Upper lobe of left lung (tissue), 4 donors: ENCODE data around the gene PCBP3.

Experiments used
- EP300 ChIP-seq, 4 donors: sonication (generic); formaldehyde crosslinking; IDR thresholded peaks; one replicate each; pipeline ENCODE4 v1.5.1; 2017; ENCODE audit warnings: antibody characterized with exemption in 4 of 4, control low read depth in 2 of 4
- POLR2A ChIP-seq, 4 donors: fragments of 450-650 bp; IDR thresholded peaks; one replicate each; pipeline ENCODE4 v1.5.1; 2016 to 2017; ENCODE audit warnings: antibody characterized with exemption in 4 of 4, mild to moderate bottlenecking in 2 of 4
- POLR2AphosphoS5 ChIP-seq, 2 donors: sonication (generic); formaldehyde crosslinking; IDR thresholded peaks; one replicate each; pipeline ENCODE4 v1.5.1; 2017; ENCODE audit warnings: antibody characterized with exemption in 2 of 2
- TF ChIP-seq, protein P1 (sequence below), 6 experiments: fragments of 450-650 bp in 4 of 6; fragments of 200-600 bp in 2 of 6; sonication (generic) in 2 of 6; IDR thresholded peaks; one replicate each; pipeline ENCODE4 v1.5.1; 2016 to 2019; ENCODE audit warnings: antibody characterized with exemption in 6 of 6

DNA sequence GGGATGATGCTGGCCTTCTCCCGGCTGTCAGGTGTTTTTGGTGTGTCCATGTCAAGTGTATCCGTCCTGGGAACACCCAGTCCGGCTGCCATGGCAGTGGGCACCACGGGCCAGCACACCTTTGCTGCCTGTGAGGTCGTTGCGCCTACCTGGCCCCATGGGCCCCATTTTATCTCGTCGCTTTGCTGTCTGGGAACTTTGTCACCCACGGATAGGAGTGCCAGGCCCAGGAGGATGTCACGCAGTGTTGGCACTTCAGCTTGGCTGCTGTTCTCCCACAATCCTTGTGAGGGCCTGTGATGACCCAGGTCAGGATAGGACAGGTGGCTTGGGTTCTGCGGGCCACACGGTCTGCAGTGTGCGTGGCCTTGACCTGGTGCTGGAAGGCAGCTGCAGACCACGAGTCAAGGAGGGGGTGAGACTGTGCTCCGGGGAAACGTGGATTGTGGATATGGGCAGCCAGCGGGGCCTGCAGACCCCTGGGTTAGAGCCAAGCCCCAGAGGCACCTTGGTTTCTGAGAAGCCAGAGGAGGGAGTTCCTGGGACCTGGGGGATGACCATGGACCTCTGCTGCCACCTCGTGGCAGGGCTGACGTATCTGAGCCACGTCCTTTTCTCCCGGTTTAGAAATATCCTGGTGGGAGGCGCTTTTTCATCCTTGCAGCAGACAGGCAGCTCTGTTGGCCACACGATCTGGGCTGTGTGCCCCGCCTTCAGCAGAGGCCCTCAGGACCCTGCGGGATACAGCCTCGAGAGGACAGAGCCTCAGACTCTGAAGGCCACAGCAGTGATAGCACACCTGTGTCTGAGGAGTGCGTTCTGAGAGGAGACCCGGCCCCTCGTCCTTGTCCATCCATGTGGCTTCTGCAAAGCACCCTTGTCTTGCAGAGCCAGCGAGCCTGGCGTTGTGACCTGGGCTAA is 176.9 kb downstream of the PCBP3 start:
- TF ChIP-seq, protein P1, sequence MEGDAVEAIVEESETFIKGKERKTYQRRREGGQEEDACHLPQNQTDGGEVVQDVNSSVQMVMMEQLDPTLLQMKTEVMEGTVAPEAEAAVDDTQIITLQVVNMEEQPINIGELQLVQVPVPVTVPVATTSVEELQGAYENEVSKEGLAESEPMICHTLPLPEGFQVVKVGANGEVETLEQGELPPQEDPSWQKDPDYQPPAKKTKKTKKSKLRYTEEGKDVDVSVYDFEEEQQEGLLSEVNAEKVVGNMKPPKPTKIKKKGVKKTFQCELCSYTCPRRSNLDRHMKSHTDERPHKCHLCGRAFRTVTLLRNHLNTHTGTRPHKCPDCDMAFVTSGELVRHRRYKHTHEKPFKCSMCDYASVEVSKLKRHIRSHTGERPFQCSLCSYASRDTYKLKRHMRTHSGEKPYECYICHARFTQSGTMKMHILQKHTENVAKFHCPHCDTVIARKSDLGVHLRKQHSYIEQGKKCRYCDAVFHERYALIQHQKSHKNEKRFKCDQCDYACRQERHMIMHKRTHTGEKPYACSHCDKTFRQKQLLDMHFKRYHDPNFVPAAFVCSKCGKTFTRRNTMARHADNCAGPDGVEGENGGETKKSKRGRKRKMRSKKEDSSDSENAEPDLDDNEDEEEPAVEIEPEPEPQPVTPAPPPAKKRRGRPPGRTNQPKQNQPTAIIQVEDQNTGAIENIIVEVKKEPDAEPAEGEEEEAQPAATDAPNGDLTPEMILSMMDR (IDR thresholded peaks at IDR 0.05) = peak; percentile 58 to 83 (median 77)
- TF ChIP-seq POLR2A (IDR thresholded peaks at IDR 0.05) (no peak), EP300 (IDR thresholded peaks at IDR 0.05) (no peak), POLR2AphosphoS5 (IDR thresholded peaks at IDR 0.05) (no peak)
